GM19372 (cell line): ENCODE results near the gene RAPGEF3.

Experiments used
- ATAC-seq: cut with Tn5 transposase; IDR thresholded peaks from one replicate; pipeline ENCODE4 v1.9.1; 2021; ENCODE audit warnings: mild to moderate bottlenecking, low read depth, moderate library complexity; ENCODE audit not compliant: unreplicated experiment

Gene RAPGEF3

GRCh38 chr12:47744778-47745436 lies 13.8 kb downstream of the RAPGEF3 start:
- ATAC-seq, result no peak

- ATAC-seq, result no peak
Observed at GRCh38 chr12:47744005-47744651, 14.6 kb downstream of the RAPGEF3 start.

GRCh38 chr12:47743311-47743860 lies 15.3 kb downstream of the RAPGEF3 start:
- no peak for ATAC-seq

- ATAC-seq, result no peak
Observed at GRCh38 chr12:47742253-47742825, 16.3 kb downstream of the RAPGEF3 start.

GRCh38 chr12:47741340-47741703 lies 17.4 kb downstream of the RAPGEF3 start:
- no peak for ATAC-seq

GRCh38 chr12:47740606-47741339 lies 17.9 kb downstream of the RAPGEF3 start:
- ATAC-seq, result no peak

- ATAC-seq, result no peak
Observed at GRCh38 chr12:47739979-47740378, 18.7 kb downstream of the RAPGEF3 start.

- ATAC-seq, result no peak
Observed at GRCh38 chr12:47739297-47739696, 19.4 kb downstream of the RAPGEF3 start.

GRCh38 chr12:47737936-47738594 lies 20.6 kb downstream of the RAPGEF3 start:
- ATAC-seq, result no peak

- no peak for ATAC-seq
Observed at GRCh38 chr12:47736877-47737676, 21.6 kb downstream of the RAPGEF3 start.

GRCh38 chr12:47736216-47736615 lies 22.5 kb downstream of the RAPGEF3 start:
- no peak for ATAC-seq

- ATAC-seq, result no peak
Observed at GRCh38 chr12:47735649-47736048, 23.0 kb downstream of the RAPGEF3 start.

GRCh38 chr12:47734725-47735480 lies 23.8 kb downstream of the RAPGEF3 start:
- no peak for ATAC-seq

- ATAC-seq, result no peak
Observed at GRCh38 chr12:47733142-47733541, 25.5 kb downstream of the RAPGEF3 start.

GRCh38 chr12:47732504-47732903 lies 26.2 kb downstream of the RAPGEF3 start:
- ATAC-seq, result no peak

- ATAC-seq, result no peak
Observed at GRCh38 chr12:47731723-47732122, 27.0 kb downstream of the RAPGEF3 start.

- ATAC-seq, result no peak
Observed at GRCh38 chr12:47730341-47730744, 28.3 kb downstream of the RAPGEF3 start.

- no peak for ATAC-seq
Observed at GRCh38 chr12:47729233-47729632, 29.4 kb downstream of the RAPGEF3 start.

- ATAC-seq, result peak; percentile 71
Observed at GRCh38 chr12:47725893-47726292, 32.8 kb downstream of the RAPGEF3 start.
